HUES6 (cell line): ENCODE measurements around the gene SCN2B.

Source experiments
- H3K27ac ChIP-seq: 2 replicates; pipeline ENCODE4 v1.7.0; 2013; ENCODE audit warnings: low read depth, mild to moderate bottlenecking, low read length, inconsistent platforms
- H3K27me3 ChIP-seq: 2 replicates; pipeline ENCODE4 v1.6.1; 2013; ENCODE audit warnings: low read length; ENCODE audit not compliant: control insufficient read depth, insufficient read depth
- H3K36me3 ChIP-seq: 2 replicates; pipeline ENCODE4 v1.6.1; 2013; ENCODE audit warnings: low read length; ENCODE audit not compliant: control insufficient read depth, insufficient read depth
- H3K4me1 ChIP-seq: 2 replicates; pipeline ENCODE4 v1.6.1; 2013; ENCODE audit warnings: low read length; ENCODE audit not compliant: control insufficient read depth, insufficient read depth
- H3K4me3 ChIP-seq: 2 replicates; pipeline ENCODE4 v1.5.1; 2013; ENCODE audit warnings: low read depth, low read length
- H3K9ac ChIP-seq: one replicate; pipeline ENCODE4 v1.6.1; 2013; ENCODE audit warnings: mild to moderate bottlenecking, low read length
- H3K9me3 ChIP-seq: 2 replicates; pipeline ENCODE4 v1.6.1; 2013; ENCODE audit warnings: low read depth, low read length; ENCODE audit not compliant: control insufficient read depth, insufficient read depth

SCN2B gene

GRCh38 chr11:118112711-118113430, 63.6 kb downstream of the SCN2B start:
- no peak overlapping the region for H3K4me3 ChIP-seq
- no peak overlapping the region for H3K27ac ChIP-seq
- H3K9me3 ChIP-seq, result no peaks in the 10 kb centered on the region
- no peaks in the 10 kb centered on the region for H3K27me3 ChIP-seq
- peaks cover 12% of the 10 kb centered on the region; the same call in 1 of the 2 replicates for H3K4me1 ChIP-seq
- H3K36me3 ChIP-seq, result no peaks in the 10 kb centered on the region
- H3K9ac ChIP-seq, result no peak overlapping the region
